Right ventricle myocardium inferior (tissue), 1 donor: ENCODE data around the gene PRPF40A. TPM values are rescaled to one million over a fixed set of nuclear protein-coding genes. Genes with fewer than 3 reads are reported as not detected.
A peak's percentile ranks its signal among the peaks of the same experiment; 100 is the strongest.

Experiments used
- ATAC-seq: fragments of 200-7000 bp; cut with Tn5 transposase; one replicate; pipeline ENCODE4 v1.9.1; 2020; ENCODE audit warnings: mild to moderate bottlenecking, moderate library complexity
- DNase-seq: peaks from one replicate; pipeline ENCODE4 v3.0.0; 2021; ENCODE audit errors: missing footprints
- intact Hi-C: fragments of 100-400 bp; cut with DNase I; formaldehyde crosslinking; loops from one replicate; pipeline ENCODE4 v1.11.0; 2022
- total RNA-seq: library from RNA; stranded (reverse); fragmentation: NEBNext Ultra II Directional; extraction: Animal tissue kit (Norgen Biotek cat#: 25700); gene quantifications from one replicate; pipeline ENCODE4 v1.2.1, GENCODE V29; 2021
- donor health status: DM: no; HTN: yes; CAD: no; lungs with severe emphysema.

Gene PRPF40A
- total RNA-seq, 1 donor from 2014 or later = 36.0 TPM

GRCh38 chr2:152629202-152629601, 88.1 kb downstream of the PRPF40A start:
- DNase-seq = no peak
- intact Hi-C loops = no loop called here
- no peak for ATAC-seq

- intact Hi-C loops = loop anchor here (2.0 kb wide), 1 partner anchor 437 kb away; no protein-coding TSS in a partner anchor
- no peak for ATAC-seq
Observed at GRCh38 chr2:152627351-152627957, 89.8 kb downstream of the PRPF40A start.

GRCh38 chr2:152626911-152627339, 90.3 kb downstream of the PRPF40A start:
- ATAC-seq (no peak), DNase-seq (no peak)
- intact Hi-C loops = loop anchor here (2.0 kb wide), 1 partner anchor 436 kb away; no protein-coding TSS in a partner anchor

More at GRCh38 chr2:152627351-152627957, 89.8 kb downstream of the PRPF40A start:
- no peak for DNase-seq

- DNase-seq = no peak
- ATAC-seq = no peak
- intact Hi-C loops = no loop called here
Observed at GRCh38 chr2:152624805-152625204, 92.5 kb downstream of the PRPF40A start.

GRCh38 chr2:152623775-152624174, 93.5 kb downstream of the PRPF40A start:
- DNase-seq (no peak), ATAC-seq (no peak)
- intact Hi-C loops = no loop called here

GRCh38 chr2:152623076-152623740, 94.1 kb downstream of the PRPF40A start:
- DNase-seq = no peak
- ATAC-seq = no peak
- intact Hi-C loops = no loop called here

- ATAC-seq = no peak
- intact Hi-C loops = no loop called here
Observed at GRCh38 chr2:152622219-152622618, 95.0 kb downstream of the PRPF40A start.

GRCh38 chr2:152620985-152621384, 96.3 kb downstream of the PRPF40A start:
- intact Hi-C loops = no loop called here
- no peak for DNase-seq
- ATAC-seq = no peak

More at GRCh38 chr2:152622219-152622618, 95.0 kb downstream of the PRPF40A start:
- DNase-seq = no peak

GRCh38 chr2:152620208-152620607, 97.1 kb downstream of the PRPF40A start:
- intact Hi-C loops = no loop called here
- ATAC-seq (no peak), DNase-seq (no peak)

GRCh38 chr2:152618193-152618564, 99.1 kb downstream of the PRPF40A start:
- DNase-seq (no peak), ATAC-seq (no peak)
- intact Hi-C loops = no loop called here

GRCh38 chr2:152617456-152618192, 99.6 kb downstream of the PRPF40A start:
- intact Hi-C loops = no loop called here
- DNase-seq (no peak), ATAC-seq (no peak)

- ATAC-seq = no peak
- intact Hi-C loops = no loop called here
Observed at GRCh38 chr2:152615177-152615576, 102.1 kb downstream of the PRPF40A start.

GRCh38 chr2:152613235-152613634, 104.0 kb downstream of the PRPF40A start:
- intact Hi-C loops = loop anchor here (5.0 kb wide), 1 partner anchor 276 kb away; the partner anchor contains the start of gene FMNL2

More at GRCh38 chr2:152615177-152615576, 102.1 kb downstream of the PRPF40A start:
- no peak for DNase-seq

GRCh38 chr2:152611458-152612231, 105.6 kb downstream of the PRPF40A start:
- DNase-seq = no peak
- intact Hi-C loops = loop anchor here (5.0 kb wide), 1 partner anchor 274 kb away; the partner anchor contains the start of gene FMNL2
- ATAC-seq = peak; percentile 95

More at GRCh38 chr2:152613235-152613634, 104.0 kb downstream of the PRPF40A start:
- no peak for DNase-seq
- ATAC-seq = no peak

- intact Hi-C loops = loop anchor here (5.0 kb wide), 1 partner anchor 272 kb away; the partner anchor contains the start of gene FMNL2
- ATAC-seq = no peak
- no peak for DNase-seq
Observed at GRCh38 chr2:152609699-152610098, 107.6 kb downstream of the PRPF40A start.

- intact Hi-C loops = no loop called here
- DNase-seq (no peak), ATAC-seq (no peak)
Observed at GRCh38 chr2:152609154-152609553, 108.1 kb downstream of the PRPF40A start.

GRCh38 chr2:152607793-152608300, 109.4 kb downstream of the PRPF40A start:
- intact Hi-C loops = no loop called here
- ATAC-seq = no peak
- no peak for DNase-seq

GRCh38 chr2:152606941-152607340, 110.3 kb downstream of the PRPF40A start:
- intact Hi-C loops = no loop called here
- DNase-seq = no peak
- no peak for ATAC-seq
